GM18907 (cell line): ENCODE measurements around the gene FBRSL1.
"Not testable (repeated sequence)": the region's sequence is repeated elsewhere in the genome, so short reads cannot be mapped to it uniquely, and the experiment has no call there.

Source experiments
- ATAC-seq: cut with Tn5 transposase; IDR thresholded peaks from one replicate; pipeline ENCODE4 v1.9.1; 2021; ENCODE audit warnings: mild to moderate bottlenecking, moderate library complexity; ENCODE audit not compliant: unreplicated experiment

FBRSL1 gene

DNA sequence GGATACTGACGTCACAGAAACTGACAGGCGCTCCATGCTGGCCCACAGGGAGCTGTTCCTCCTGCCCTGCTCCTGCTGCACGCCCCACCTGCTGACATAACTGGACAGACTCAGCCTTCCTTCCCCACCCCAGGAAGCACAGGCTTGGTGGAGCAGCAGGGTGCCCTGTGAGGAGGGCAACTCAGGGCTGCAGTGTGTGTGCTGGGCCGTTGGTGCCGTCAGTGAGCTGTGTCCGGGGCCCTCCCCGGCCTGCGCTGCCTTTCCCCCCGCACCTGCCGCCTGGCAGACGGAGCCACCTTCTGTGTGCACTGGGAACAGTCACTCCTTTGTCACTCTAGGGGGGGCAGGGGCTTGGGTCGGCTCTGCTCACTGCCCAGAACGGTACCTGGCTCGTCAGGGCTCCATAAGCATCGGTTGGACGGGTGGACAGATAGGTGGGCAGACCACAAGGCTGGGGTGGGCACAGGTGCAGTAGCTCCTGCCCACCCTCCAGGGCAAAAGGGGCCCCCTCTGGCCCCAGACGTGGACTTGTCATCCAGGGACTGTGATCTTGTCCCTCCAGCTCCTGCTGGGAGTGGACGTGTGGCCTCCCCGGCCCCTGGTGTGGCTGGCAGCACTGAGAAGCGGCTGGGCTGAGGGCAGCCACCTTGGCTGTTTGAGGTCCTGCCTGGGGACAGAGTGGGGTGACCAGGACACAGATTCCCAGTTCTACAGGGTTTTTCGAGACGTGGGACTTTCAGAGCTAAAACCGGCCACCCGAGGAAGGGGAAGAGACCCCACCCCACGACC, 32.8 kb downstream of the FBRSL1 start:
- ATAC-seq = no peak

GRCh38 chr12:132523576-132524331, 33.8 kb downstream of the FBRSL1 start:
- ATAC-seq = peak; percentile 66

GRCh38 chr12:132524405-132524804, 34.5 kb downstream of the FBRSL1 start:
- ATAC-seq = no peak

GRCh38 chr12:132525011-132525832, 35.3 kb downstream of the FBRSL1 start:
- no peak for ATAC-seq

DNA sequence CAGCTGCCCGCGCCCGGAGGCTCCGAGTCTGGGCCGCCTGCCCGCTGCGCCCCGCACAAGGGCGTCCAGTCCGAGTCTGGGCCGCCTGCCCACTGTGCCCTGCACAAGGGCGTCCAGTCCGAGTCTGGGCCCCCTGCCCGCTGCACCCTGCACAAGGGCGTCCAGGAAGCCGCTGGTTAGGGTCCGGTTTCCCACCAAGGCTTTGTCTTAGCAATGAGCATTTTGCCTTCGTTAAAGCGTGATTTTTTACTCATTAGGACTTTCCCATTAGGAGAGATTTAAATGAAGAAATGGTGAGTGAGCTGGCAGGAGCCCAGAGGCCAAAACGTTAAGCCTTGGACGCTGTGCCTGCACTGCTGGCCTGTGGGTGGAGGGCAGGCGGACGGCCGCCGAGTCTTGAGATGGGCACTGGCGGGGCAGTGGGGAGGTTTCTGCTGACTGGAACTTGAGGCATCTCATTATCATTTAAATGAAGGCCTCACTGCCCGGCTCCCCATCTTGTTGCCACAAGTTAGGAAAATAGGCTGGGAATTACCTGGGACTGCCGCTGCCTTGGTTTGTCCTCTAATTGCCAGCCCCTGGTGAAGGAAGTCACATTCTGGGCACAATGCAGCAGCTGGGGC, 36.0 kb downstream of the FBRSL1 start:
- ATAC-seq = no peak

GRCh38 chr12:132527186-132527882, 37.4 kb downstream of the FBRSL1 start:
- no peak for ATAC-seq

- no peak for ATAC-seq
Measured at GRCh38 chr12:132527883-132528264, 37.9 kb downstream of the FBRSL1 start.

DNA sequence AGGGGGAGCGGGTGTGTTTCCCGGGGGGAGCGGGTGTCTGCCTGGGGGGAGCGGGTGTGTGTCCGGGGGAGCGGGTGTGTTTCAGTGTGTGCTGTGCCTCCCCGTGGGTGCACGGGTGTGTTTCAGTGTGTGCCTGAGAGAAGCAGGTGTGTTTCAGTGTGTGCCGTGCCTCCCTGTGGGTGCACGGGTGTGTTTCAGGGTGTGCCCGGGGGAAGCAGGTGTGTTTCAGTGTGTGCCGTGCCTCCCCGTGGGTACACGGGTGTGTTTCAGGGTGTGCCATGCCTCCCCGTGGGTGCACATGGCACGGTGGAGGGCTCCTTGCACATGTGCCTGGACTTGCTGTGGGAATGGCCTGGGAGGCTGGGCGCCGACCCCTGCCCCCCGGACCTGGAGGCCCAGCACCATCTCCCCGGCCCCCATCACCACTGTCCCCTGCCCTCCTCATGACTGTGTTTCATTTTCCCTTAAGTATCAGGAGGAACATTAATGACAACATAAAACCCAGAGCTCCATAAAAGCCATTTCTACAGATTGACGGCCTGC, 38.7 kb downstream of the FBRSL1 start:
- no peak for ATAC-seq

- no peak for ATAC-seq
Measured at GRCh38 chr12:132529156-132529839, 39.3 kb downstream of the FBRSL1 start.

DNA sequence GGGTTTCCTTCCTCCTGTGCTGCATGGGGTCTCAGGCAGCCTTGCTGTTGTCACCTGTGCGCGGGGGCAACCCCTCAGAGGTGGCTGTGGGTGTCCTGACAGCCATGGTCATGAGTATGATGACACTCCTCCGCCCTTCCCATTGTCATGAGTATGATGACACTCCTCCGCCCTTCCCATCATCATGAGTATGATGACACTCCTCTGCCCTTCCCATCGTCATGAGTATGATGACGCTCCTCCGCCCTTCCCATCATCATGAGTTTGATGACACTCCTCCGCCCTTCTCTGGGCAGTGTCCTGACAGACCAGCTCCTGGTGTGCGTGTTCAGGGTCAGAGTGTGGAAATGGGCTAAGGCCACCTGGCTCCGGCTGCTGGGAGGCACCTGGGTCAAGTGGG, 40.0 kb downstream of the FBRSL1 start:
- no peak for ATAC-seq

DNA sequence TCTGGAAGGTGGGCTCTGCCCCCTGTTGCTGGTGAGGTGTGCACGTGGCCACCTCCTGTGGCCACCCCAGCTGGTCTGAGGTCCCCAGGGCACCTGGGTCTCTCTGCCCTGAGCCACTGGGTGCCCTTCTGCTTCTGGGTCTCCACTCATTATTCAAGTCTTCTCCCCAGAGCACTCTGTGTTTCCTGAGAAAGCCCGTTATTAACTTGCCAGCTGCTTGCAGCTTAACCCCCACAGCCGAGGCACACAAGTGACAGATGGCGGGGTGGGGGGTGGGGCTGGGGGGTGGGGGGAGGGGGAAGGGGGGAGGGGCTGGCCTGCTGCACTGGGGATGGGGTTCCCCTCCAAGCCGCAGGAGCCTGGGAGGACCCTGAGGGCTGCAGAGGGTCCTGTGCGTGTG, 40.5 kb downstream of the FBRSL1 start:
- no peak for ATAC-seq

DNA sequence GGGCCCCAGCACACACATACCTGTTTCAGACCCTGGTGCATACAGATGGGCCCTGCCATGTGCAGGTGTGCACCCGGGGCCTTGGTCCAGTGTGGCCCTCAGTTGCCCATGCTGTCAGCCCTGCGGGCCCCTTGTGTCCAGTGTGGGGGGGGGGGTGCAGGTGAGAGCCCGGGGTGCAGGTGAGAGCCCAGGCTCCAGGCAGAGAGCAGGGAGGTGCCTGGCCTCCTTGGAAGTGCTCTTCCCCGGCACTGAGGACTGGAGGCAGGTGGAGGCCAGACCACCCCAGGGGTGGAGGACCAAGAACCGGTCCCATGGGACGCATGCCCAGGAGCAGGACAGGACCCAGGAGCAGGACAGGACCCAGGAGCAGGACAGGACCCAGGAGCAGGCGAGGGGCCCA, 40.9 kb downstream of the FBRSL1 start:
- no peak for ATAC-seq

DNA sequence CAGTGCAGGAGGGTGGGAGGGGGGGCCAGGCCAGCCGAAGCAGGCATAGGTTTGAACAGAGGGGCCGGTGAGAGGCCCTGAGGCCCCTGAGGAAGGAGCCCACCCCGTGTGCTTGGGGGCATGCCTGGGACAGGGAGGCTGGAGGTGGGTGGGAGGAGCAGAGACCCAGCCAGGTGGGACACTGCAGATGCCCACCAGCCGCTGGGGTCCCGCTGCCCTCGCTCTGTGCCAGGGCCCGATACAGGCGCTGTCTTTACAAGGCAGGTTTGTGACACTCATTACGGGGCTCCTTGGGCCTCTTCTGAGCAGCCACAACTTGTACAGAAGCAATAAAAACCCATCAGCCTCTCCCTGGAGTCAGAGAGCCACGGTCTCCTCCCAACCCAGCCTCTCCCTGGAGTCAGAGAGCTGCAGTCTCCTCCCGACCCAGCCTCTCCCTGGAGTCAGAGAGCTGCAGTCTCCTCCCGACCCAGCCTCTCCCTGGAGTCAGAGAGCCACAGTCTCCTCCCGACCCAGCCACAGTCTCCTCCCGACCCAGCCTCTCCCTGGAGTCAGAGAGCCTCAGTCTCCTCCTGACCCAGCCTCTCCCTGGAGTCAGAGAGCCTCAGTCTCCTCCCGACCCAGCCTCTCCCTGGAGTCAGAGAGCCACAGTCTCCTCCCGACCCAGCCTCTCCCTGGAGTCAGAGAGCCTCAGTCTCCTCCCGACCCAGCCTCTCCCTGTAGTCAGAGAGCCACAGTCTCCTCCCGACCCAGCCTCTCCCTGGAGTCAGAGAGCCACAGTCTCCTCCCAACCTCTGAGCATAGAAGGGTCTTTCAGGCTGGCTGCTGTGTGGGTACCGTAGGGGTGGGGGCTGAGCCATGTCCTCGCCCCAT, 43.0 kb downstream of the FBRSL1 start:
- not testable (repeated sequence) for ATAC-seq

- no peak for ATAC-seq
Measured at GRCh38 chr12:132533584-132533958, 43.6 kb downstream of the FBRSL1 start.

- no peak for ATAC-seq
Measured at GRCh38 chr12:132534076-132534475, 44.1 kb downstream of the FBRSL1 start.

DNA sequence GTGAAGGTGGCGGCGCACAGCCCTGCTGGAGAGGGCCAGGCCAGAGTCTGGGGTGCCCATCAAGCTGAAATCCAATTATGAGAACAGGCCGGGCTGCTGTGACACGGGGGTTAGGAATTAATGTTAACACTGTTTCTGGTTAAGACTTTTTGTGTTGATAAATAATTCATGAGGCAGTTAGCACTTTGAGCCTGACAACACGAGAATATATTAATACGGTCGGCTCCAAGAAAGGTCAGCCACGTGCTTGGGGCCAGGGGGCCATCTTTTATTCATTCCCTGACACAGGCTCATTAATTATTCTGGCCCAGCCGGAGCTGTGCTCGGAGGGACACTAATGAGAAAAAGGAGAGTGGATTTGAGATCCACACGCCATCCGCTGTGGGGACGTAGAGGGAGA, 45.1 kb downstream of the FBRSL1 start:
- ATAC-seq = no peak

DNA sequence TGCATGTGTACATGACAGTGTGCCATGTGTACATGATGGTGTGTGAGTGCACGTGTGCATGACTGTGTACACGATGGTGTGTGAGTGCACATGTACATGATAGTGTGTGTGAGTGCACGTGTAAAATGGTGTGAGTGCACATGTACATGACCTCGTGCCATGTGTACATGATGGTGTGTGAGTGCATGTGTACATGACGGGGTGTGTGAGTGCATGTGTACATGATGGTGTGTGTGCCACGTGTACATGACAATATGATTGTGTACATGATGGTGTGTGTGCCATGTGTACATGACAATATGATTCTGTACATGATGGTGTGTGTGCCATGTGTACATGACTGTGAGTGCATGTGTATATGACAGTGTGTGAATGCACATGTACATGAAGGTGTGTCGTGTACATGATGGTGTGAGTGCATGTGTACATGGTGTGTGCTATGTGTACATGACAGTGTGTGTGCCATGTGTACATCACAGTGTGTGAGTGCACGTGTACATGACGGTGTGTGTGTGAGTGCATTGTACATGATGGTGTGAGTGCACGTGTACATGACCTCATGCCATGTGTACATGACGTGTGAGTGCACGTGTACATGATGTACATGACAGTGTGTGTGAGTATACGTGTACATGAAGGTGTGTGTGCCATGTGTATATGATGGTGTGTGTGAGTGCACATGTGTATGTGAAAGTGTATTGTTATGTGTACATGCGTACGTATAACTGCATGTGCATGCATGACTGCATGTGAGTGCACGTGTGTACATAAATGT, 46.3 kb downstream of the FBRSL1 start:
- ATAC-seq = no peak

GRCh38 chr12:132537049-132537448, 47.1 kb downstream of the FBRSL1 start:
- ATAC-seq = no peak
